OCI-M2 (cell line): ENCODE results near the gene NGEF.

Source experiments
- DNase-seq: peaks from one replicate; lab custom pipeline; 2025; ENCODE audit not compliant: unreplicated experiment; lab: John Stamatoyannopoulos, UW

Gene NGEF

DNA sequence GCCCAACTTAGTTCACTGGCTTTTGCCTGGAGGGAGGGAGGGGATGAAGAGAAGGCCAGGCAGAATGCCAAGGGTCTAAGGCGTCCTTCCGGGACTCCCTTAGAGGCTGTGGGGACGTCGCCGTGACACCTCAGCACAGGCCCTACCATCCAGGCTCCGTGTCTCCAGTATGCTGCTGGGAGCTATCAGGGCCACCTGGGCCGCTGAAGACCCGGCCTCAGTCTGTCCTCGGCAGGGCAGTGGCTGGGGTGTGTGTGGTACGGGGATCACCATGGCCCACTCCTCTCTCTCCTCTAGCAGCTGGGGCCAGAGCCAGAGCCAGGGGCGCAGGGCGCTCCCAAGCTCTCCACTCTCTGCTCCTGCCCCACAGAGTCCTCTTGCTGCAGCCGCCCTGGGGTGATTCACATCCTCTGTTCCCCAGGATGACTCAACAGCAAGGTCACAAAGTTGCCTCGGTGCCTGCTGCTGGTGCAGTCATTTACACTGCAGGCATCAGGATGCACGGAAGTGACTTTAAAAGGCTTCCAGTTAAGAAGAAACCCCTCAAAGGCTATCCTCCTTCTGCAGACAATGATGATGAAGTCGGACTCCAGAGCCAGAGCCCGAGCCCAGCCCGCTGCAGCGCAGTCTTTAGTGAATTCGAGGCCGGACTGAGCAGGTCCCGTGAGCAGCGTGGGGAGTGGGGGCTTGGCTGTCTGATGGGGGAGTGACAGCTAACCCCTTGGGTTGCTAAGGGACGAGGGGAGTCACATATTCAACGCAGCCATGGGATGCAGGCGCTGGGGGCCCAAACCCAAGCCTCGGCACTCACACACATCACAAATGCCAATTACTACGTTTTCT is 111.1 kb downstream of the NGEF start:
- no peak for DNase-seq

- DNase-seq = no peak
Observed at GRCh38 chr2:232900811-232901735, 112.0 kb downstream of the NGEF start.

DNA sequence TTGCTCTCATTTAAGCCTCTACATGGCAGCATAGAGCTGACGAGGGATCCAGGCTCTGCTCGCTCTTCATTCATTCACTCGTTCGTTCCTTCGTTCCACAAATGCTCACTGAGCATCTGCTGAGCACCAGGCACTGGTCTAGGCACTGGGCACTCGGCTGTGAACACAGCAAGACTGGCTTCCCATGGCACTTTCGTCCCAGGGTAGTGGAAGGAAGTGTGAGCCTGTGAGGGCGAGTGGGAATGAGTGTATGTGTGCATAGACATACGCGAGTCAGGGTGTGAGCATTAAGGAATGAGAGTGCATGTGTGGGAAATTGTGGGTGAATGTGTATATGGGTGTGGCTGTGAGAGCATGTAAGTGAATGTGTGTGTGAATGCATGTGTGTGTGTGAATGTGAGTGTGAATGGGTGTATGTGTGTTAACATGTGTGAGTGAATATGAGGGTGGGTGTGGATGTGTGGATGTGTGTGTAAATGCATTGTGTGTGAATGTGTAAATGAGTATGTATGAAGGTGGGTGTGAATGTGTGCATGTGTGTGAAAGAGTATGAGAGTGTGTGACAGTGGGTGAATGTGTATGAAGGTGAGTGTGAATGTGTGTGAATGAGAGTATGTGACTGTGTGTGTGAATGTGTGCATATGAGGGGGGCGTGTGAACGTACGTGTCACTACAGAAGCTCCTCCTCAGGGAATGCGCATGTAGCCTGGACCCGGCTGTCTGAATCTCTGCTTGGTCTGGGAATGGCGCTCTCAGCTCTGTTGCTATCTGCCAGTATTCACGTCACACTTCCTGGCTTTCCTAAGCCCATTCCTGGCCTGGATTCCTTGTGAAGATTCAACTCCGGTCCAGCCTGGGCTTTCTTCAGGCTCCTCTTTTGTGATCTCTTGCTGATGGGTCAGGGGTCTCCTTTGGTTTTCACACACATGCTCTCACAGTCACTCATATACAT is 114.2 kb downstream of the NGEF start:
- DNase-seq = no peak

DNA sequence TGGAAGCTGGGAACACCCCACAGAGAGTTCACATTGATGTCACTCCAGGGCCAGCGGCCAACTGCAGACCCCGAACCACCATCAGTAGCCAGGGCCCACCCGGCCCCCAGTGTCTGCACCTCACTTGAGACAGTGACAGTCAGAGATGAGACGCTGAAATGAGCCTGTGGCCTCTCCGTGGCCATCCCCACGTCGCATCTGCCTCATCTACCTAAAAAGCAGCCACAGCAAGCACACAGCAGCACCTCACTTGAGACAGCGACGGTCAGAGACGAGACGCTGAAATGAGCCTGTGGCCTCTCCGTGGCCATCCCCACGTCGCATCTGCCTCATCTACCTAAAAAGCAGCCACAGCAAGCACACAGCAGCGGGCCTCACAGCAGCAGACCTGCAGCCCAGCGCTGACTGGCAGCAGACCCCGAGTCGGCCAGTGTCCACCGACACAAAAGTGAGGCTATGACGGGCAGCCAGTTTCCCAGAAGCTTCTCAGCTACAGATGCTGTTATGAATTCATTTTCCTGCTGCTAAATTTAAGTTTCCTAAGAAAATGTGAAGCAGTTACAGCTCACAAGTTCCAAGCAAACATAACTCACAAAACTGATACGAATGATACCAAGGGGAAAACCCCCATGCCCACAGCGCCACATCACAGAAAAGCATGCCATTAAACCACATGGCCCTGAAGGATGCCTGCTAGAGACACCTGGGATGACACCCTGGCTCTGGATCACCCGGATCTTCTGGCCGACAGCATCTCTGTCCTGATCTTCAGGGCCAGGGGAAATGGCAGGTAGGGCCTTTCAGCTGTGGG is 115.3 kb downstream of the NGEF start:
- no peak for DNase-seq

- no peak for DNase-seq
Observed at GRCh38 chr2:232896720-232897597, 116.1 kb downstream of the NGEF start.

DNA sequence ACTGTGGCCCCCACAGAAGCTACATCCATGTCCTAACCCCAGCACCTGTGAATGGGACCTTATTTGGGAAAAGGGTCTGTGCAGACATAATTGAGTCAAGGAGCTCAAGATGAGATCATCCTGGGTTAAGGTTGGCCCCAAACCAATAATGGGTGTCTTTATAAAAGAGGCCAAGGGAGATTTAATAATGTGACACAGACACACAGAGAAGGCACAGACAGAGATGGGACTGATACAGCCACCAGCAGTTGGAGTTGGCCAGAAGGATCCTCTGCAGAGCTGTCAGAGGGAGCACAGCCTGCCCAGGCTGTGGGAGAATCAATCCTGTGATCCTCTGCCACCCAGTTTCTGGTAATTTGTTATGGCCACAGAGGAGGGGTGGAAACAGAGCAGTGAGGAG is 116.9 kb downstream of the NGEF start:
- DNase-seq = no peak

DNA sequence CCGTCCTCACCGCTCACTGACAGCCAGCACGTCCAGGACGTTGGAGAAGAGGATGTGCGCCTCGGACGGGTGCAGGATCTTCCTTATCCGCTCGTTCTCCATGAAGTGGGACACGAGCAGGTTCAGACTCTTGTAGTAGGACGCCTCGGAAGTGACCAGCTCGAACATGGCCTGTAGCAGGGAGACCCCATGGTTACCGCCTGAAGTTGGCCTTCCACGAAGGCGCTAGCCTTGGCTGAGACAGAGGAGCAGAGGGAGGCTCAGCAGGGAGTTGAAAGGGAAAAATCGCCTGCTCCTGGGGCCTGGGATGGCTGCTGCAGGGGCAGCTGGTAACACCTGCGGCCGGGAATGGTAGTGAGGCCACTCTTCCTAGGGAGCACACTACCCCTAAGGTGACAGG is 118.3 kb downstream of the NGEF start:
- no peak for DNase-seq

GRCh38 chr2:232894251-232894650 is 118.8 kb downstream of the NGEF start:
- no peak for DNase-seq

GRCh38 chr2:232893834-232894233 is 119.2 kb downstream of the NGEF start:
- no peak for DNase-seq

GRCh38 chr2:232892843-232893242 is 120.2 kb downstream of the NGEF start:
- DNase-seq = no peak

GRCh38 chr2:232892221-232892620 is 120.8 kb downstream of the NGEF start:
- DNase-seq = no peak

DNA sequence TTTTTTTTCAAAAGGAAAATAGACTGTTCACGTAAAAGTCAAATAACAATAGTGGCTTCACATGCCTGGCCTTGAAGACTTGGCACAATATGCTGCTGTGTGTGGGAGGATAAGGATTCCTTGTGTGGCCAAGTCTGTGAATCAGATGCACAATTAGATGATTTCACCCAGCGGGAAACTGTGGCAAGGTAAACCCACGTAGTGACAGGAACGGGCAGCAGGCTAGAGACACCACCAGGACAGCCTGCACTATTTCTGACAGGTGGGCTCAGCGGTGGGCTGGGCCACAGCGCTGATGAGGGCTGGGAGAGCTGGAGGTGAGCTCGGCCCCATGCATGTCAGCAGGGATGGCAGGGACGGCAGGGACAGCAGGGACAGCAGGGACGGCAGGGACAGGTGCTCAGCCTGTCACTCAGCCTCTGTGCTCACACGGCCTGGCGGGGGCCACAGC is 121.4 kb downstream of the NGEF start:
- no peak for DNase-seq

DNA sequence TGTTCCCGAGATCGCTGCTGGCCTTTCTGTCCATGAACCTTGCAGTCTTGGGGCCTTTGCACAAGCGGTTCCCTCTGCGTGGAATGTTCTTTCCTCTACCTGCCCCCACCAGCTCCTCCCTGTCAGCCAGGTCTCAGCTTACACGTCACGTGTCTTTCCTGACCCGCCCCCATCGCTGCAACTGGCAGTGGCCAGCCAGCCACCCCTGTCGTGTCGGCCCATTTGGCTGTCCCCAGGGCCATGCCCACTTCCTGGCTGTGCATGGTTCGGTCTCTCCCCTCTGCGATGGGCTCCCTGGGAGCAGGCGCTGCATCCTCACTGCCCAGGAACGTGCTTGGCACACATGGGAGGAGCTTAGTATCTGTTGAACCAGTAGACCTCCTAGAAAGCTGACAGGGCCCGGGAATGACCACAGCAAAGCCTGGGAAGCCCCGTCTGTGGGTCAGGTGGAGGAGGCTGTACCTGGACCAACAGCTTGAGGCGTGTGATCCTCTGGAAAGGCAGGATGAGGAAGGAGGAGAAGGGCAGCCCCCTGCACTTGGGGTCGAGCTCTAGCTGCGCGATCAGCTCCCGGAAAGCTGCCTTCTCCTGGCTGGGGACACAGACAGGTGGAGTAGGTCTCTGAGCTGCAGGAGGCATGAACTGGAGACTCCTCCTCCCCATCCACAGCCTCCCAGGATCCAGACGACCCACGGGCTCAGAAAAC is 122.0 kb downstream of the NGEF start:
- DNase-seq = no peak

GRCh38 chr2:232890536-232890895 is 122.5 kb downstream of the NGEF start:
- no peak for DNase-seq

DNA sequence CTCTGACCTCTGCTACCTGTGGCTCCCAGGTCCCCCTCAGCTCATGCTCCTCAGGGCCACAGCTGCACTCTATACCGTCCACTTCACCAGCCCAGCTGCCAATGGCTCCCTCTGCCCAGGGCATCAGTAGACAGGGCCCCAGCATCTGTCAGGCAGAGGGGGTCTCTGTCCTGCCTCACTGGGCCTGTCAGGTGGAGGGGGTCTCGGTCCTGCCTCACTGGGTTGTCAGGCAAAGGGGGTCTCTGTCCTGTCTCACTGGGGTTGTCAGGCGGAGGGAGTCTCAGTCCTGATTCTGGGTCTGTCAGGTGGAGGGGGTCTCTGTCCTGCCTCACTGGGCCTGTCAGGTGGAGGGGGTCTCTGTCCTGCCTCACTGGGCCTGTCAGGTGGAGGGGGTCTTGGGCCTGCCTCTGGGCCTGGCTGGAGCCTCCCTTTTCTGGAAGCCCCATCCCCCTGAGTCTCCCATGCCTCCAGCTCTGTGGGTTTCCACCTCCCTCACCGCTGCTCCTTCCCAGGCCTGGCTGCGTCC is 123.1 kb downstream of the NGEF start:
- DNase-seq = no peak

GRCh38 chr2:232888839-232889529 is 124.1 kb downstream of the NGEF start:
- no peak for DNase-seq

- no peak for DNase-seq
Observed at GRCh38 chr2:232888099-232888836, 124.8 kb downstream of the NGEF start.
